HAP-1 (cell line): ENCODE measurements around the gene ZNF684.
"Not testable (repeated sequence)": the region's sequence is repeated elsewhere in the genome, so short reads cannot be mapped to it uniquely, and the experiment has no call there.

Source experiments
- DNase-seq, 2 experiments: peaks; one replicate each; pipeline ENCODE4 v3.0.0-alpha.2; 2016 to 2020; ENCODE audit warnings: low spot score in 2 of 2
- H3K27me3 ChIP-seq: fragments of 250-450 bp; sonication (Bioruptor Pico); 2 replicates; pipeline ENCODE4 v1.5.1; 2020; ENCODE audit warnings: low read depth, mild to moderate bottlenecking, moderate library complexity
- H3K36me3 ChIP-seq: fragments of 250-450 bp; sonication (Bioruptor Pico); replicated peaks from 2 replicates; pipeline ENCODE4 v1.5.1; 2020; ENCODE audit warnings: mild to moderate bottlenecking
- H3K4me1 ChIP-seq: fragments of 250-450 bp; sonication (Bioruptor Pico); 2 replicates; pipeline ENCODE4 v1.5.1; 2020; ENCODE audit warnings: mild to moderate bottlenecking
- H3K4me3 ChIP-seq: fragments of 250-450 bp; sonication (Bioruptor Pico); 2 replicates; pipeline ENCODE4 v1.5.1; 2020; ENCODE audit warnings: mild to moderate bottlenecking, moderate library complexity
- H3K9me3 ChIP-seq: fragments of 250-450 bp; sonication (Bioruptor Pico); 2 replicates; pipeline ENCODE4 v1.5.1; 2020; ENCODE audit warnings: mild to moderate bottlenecking, moderate library complexity
- in situ Hi-C: fragments of 300-500 bp; cut with MboI; formaldehyde crosslinking; loops from 3 replicates; pipeline ENCODE4 v1.14.3; 2020; ENCODE audit warnings: low sequenced_read_pairs, inconsistent platforms, mixed read lengths

The ZNF684 gene

DNA sequence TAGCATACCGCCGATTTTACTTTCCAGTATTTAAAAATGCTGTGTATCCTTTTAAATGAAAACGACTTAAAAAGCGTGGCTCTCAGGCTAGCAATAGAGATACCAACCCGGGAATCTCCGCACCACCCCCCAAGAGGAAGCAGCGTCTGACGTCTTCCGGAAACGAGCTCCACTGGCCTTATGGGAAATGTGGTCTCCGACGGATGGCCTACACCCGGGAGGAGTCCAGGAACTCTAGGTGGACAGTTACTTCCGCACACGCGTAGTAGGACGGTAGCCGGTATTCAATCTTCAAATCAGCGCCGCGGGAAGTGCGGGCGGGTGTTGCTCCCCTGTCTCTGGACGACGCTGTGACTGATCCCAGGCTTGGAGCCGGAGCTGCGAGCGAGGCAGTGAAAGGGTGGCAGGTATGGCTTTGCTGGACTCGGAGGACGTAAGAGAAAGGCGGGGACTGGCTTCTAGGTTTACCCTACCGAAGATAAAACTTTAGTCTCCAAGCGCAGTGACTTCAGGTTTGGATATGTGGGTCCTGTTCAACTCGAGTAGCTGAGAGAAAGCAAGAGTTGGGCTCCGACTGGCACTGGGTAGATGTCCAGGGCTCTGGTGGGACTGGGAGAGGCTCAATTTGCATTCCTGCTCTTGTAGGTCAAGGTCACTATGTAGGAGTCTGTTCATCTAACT lies at the start of gene ZNF684:
ZNF684 (plus strand) TSS at position 257 of the 681 bp plus-strand sequence. CDS start 1,530 bp downstream, outside the sequence.
- peaks cover 8% of the 10 kb centered on the region; the same call in 1 of the 2 replicates for H3K36me3 ChIP-seq
- in situ Hi-C loops, result no loop called here
- DNase-seq, result peak; percentile 92 to 95

DNA sequence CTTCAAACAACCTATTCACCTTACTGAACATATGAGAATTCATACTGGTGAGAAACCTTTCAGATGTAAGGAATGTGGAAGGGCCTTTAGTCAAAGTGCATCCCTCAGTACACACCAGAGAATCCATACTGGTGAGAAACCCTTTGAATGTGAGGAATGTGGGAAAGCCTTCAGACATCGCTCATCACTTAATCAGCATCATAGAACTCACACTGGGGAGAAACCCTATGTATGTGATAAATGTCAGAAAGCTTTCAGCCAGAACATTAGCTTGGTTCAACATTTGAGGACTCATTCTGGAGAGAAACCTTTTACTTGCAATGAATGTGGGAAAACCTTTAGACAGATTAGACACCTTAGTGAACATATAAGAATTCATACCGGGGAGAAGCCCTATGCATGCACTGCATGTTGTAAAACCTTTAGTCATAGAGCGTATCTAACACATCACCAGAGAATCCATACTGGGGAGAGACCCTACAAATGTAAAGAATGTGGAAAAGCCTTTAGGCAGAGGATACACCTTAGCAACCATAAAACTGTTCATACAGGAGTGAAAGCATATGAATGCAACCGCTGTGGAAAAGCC lies 36.0 kb upstream of the ZNF684 start:
- no peak overlapping the region for H3K4me3 ChIP-seq
- peaks cover 19% of the 10 kb centered on the region for H3K9me3 ChIP-seq
- peaks cover 29% of the 10 kb centered on the region for H3K36me3 ChIP-seq
- DNase-seq, result no peak
- H3K27me3 ChIP-seq, result no peaks in the 10 kb centered on the region
- H3K4me1 ChIP-seq, result no peaks in the 10 kb centered on the region
- in situ Hi-C loops, result no loop called here

More for the DNA sequence above, at the start of gene ZNF684:
- Histone ChIP-seq H3K4me1 (no peaks in the 10 kb centered on the region; the same call in 1 of the 2 replicates), H3K27me3 (no peaks in the 10 kb centered on the region), H3K9me3 (no peaks in the 10 kb centered on the region), H3K4me3 (peak within 1 kb of the TSS; percentile 52)

DNA sequence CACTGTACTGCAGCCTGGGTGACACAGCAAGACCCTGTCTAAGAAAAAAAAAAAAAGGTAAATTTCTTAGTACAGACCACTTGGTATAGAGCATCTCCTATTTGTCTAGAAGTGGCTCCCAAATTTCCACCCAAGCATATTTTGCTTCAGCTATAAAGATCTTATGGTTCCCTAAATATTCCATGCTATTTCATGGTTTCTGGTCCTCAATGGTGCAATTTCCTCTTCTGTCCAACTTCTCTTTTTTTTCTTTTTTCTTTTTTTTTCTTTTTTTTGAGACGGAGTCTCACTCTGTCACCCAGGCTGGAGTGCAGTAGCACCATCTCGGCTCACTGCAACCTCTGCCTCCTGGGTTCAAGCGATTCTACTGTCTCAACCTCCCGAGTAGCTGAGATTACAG lies 28.8 kb upstream of the ZNF684 start:
- H3K4me3 ChIP-seq, H3K27me3 ChIP-seq, in situ Hi-C loops, H3K4me1 ChIP-seq, DNase-seq, H3K36me3 ChIP-seq: not testable (repeated sequence)
- H3K9me3 ChIP-seq, result peaks cover 11% of the 10 kb centered on the region

DNA sequence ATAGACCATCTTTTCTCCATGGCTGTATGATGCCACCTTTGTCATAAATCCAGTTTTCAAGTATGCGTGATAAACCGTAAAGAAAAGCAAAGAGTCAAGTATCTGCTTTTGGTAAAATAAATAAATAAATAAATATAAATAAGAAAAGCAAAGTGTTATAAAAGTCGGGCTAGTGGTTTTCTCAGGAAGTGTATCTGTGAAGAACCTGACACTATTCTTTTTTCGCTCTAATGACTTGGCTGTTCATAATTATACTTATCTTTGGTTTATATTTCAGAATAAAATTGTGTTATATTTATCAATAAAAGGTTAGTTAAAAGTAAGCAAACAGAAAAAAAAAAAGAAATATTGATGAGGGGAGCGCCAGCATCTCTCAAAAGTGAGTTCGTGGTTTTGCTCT lies 23.5 kb upstream of the ZNF684 start:
- H3K4me3 ChIP-seq, result peak overlapping the region; percentile 55

DNA sequence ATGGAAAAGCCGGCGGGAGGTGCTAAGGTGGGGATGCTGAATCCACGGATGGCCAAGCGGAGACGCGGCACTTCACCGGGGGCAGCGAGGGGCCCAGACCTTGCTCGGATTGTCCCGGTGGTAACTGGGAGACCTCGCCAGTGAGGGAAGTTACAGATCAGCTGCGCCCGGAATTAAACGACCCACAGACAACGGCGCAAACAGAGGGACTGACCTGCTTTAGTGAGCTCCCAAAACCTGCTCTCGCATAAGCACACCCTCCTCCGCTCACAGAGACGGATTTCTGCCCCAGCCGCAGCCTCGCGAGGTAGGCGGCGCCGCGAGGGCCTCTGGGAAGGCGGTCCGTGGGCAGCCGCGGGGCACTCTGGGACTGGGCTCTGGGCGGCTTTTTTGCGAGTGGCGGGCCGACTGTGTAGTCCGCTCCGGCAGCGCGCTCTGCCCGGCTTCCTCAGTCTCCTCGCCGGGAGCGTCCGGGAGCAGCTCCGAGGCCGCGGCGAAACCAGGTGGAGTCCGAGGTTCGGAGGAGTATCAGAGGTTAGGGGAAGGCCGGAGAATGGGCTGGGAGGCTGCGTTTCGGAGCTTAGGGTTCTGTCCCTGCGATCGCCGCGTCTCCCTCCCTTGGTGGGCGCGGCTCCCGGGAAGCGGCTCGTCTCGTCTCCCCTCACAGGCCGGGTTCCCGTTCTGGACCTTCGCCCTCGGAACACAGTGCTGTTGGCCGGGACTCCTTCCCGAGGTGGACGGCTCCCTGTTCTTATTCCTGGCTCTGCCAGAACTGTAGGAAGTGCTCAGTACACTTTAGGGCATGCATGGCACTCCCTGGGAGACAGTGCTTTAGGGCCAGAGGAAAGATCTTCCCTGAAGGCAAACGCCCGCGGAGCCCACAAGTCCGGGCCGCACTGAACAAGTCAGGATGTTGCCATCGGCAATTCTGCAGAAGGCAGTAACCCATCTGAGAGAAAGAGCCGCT lies 22.8 kb upstream of the ZNF684 start, which contains the start of gene EXO5:
EXO5 (plus strand) TSS at position 393 of the 967 bp plus-strand sequence. CDS start 5,778 bp downstream, outside the sequence.
- no peaks in the 10 kb centered on the region for H3K27me3 ChIP-seq
- H3K36me3 ChIP-seq, result peaks cover 7% of the 10 kb centered on the region
- peak within 1 kb of the TSS; percentile 55 for H3K4me3 ChIP-seq
- no peaks in the 10 kb centered on the region for H3K4me1 ChIP-seq
- DNase-seq, result peak; percentile 71 to 87
- peaks cover 18% of the 10 kb centered on the region for H3K9me3 ChIP-seq
- in situ Hi-C loops, result no loop called here

More for the DNA sequence above, 23.5 kb upstream of the ZNF684 start:
- Histone ChIP-seq H3K27me3 (no peaks in the 10 kb centered on the region), H3K4me1 (no peaks in the 10 kb centered on the region), H3K36me3 (peaks cover 7% of the 10 kb centered on the region), H3K9me3 (peaks cover 20% of the 10 kb centered on the region)
- in situ Hi-C loops, result no loop called here
- DNase-seq, result no peak

DNA sequence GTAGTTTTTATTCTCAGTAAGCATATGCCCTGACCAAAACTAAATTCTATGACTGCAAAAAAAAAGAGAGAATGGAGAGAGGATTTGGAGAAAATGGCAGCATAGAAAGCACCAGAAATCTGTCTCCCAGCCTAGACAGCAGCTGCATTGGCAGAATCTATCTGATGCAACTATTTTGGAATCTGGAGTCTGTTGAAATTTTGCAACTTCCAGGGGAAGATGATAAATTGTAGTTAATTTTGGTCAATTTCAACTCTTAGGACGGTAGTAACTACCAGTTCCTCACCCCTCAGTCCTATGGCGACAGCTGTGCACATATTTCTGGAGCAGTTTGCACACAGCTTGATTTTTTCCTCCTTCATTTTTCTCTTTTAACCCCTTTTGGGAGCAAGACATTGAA lies 11.9 kb upstream of the ZNF684 start:
- peaks cover 3% of the 10 kb centered on the region for H3K36me3 ChIP-seq
- no peak for DNase-seq
- H3K27me3 ChIP-seq, result no peaks in the 10 kb centered on the region
- in situ Hi-C loops, result no loop called here
- H3K4me3 ChIP-seq, result no peak overlapping the region
- no peaks in the 10 kb centered on the region for H3K4me1 ChIP-seq
- peaks cover 14% of the 10 kb centered on the region for H3K9me3 ChIP-seq

DNA sequence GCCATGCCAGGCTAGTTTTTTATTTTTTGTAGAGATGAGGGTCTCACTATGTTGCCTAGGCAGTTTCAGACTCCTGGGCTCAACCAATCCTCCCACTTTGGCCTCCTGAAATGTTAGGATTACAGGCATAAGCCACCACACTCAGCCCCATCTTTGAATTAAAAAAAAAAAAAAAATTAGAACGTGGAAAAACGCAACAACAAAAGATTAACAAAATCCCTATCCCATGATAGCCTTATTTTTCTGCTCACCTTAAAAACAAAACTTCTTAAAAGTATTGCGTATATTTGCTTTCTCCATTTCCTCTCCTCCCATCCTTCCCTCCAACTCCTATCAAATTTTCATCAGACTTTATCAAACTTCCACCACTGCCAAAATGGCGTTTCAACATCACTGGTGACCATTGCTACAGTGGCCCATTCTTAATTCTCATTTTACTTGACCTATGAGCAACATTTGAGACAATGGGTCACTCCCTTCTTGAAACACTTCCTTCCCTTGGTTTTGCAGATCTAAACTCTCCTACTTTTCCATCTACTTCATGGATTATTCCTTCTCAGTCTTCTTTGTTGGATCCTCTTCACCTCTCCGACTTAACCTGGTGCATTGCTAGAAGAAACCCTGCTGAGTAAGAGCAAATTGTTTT lies 579 bp upstream of the ZNF684 start:
- in situ Hi-C loops, result no loop called here
- no peak for DNase-seq
- H3K36me3 ChIP-seq, result peaks cover 8% of the 10 kb centered on the region; the same call in 1 of the 2 replicates
- H3K4me3 ChIP-seq, result peak overlapping the region; percentile 52
- H3K9me3 ChIP-seq, result no peaks in the 10 kb centered on the region; the same call in 1 of the 2 replicates
- H3K27me3 ChIP-seq, result no peaks in the 10 kb centered on the region
- H3K4me1 ChIP-seq, result no peaks in the 10 kb centered on the region; the same call in 1 of the 2 replicates

DNA sequence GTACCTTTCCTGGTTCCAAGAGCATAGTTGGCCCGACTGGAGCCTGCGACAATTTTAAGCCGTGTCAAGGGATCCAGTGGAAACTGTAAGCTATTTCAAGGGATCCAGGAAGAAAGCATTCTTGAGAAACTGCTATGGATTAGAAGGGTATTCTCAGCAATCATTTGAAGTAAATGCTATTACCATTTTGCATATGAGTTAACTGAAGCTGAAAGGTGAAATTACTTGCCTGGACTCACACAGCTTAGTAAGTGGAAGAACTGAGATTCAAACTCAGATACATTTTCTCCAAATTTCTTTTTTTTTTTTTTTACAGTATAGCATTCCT lies 589 bp downstream of the ZNF684 start:
- in situ Hi-C loops, result no loop called here
- no peaks in the 10 kb centered on the region for H3K27me3 ChIP-seq
- H3K36me3 ChIP-seq, result peaks cover 8% of the 10 kb centered on the region; the same call in 1 of the 2 replicates
- DNase-seq, result peak in 1 of 2 experiments; percentile 23
- H3K4me1 ChIP-seq, result no peaks in the 10 kb centered on the region; the same call in 1 of the 2 replicates
- no peaks in the 10 kb centered on the region for H3K9me3 ChIP-seq
- H3K4me3 ChIP-seq, result peak overlapping the region; percentile 52

DNA sequence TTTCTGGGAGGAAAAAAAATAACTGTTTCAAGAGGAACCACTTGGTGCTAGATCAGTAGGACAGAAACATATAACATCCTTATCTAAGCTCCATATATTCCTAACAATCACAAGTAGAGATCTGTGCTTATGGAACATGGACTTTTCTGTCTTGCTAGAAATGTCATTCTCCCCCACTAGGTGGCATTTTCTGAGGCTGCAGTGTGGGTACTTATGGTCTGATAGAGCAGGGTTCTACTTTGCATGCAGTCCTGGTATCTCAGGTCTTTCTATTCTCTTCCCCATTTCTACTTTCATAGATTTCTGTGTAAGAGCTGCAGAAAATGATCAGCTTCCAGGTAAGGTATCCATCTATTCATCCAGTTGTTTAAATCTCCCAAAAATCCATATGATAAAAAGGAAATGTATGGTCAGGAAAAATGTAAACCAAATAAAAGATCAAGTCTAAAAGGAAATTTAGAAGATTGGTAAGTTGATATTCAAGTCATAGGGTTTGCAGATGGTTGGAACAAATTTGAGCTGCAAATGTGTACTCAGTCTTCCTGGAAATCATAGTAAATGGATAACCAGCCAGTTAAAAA lies 1.5 kb downstream of the ZNF684 start:
- no peaks in the 10 kb centered on the region for H3K27me3 ChIP-seq
- DNase-seq, result peak; percentile 63 to 65
- no peak overlapping the region for H3K4me3 ChIP-seq
- H3K4me1 ChIP-seq, result no peaks in the 10 kb centered on the region; the same call in 1 of the 2 replicates
- peaks cover 8% of the 10 kb centered on the region; the same call in 1 of the 2 replicates for H3K36me3 ChIP-seq
- H3K9me3 ChIP-seq, result no peaks in the 10 kb centered on the region
- in situ Hi-C loops, result no loop called here

DNA sequence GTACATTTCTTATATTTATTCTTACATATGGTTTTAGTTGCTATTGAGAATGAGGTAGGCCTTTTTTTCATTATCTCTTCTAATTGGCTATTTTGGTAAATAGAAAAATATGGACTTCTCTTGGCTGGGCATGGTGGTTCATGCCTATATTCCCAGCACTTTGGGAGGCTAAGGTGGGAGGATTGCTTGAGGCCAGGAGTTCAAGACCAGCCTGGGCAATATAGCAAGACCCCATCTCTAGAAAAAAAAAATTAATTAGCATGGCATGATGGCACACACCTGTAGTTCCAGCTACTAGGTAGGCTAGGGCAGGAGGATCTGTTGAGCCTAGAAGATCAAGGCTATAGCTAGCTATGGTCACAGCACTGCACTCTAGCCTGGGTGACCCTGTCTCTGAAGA lies 3.2 kb downstream of the ZNF684 start:
- Histone ChIP-seq H3K9me3 (no peaks in the 10 kb centered on the region), H3K4me3 (no peak overlapping the region), H3K4me1 (no peaks in the 10 kb centered on the region; the same call in 1 of the 2 replicates), H3K36me3 (peaks cover 8% of the 10 kb centered on the region; the same call in 1 of the 2 replicates), H3K27me3 (no peaks in the 10 kb centered on the region)
- in situ Hi-C loops, result no loop called here
- no peak for DNase-seq

DNA sequence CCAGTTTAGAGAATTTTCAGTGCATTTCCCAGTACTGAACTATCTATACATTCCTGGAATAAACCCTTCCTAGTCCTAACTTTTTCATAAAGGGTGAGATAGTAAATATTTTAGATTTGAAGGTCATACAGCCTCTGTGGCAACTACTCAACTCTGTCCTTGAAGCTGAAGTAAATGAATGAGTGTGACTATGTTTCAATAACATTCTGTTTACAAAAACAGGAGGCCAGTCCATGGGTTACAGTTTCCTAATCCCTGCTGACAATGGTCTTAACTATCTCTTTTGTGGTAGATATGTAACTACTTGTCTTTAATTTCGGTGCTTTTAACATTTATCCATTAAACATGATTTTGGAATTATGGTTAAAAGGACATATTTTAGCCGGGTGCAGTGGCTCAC lies 4.3 kb downstream of the ZNF684 start:
- Histone ChIP-seq H3K4me3 (no peak overlapping the region), H3K4me1 (no peaks in the 10 kb centered on the region; the same call in 1 of the 2 replicates), H3K36me3 (peaks cover 8% of the 10 kb centered on the region; the same call in 1 of the 2 replicates), H3K27me3 (no peaks in the 10 kb centered on the region), H3K9me3 (no peaks in the 10 kb centered on the region)
- in situ Hi-C loops, result no loop called here
- DNase-seq, result no peak

DNA sequence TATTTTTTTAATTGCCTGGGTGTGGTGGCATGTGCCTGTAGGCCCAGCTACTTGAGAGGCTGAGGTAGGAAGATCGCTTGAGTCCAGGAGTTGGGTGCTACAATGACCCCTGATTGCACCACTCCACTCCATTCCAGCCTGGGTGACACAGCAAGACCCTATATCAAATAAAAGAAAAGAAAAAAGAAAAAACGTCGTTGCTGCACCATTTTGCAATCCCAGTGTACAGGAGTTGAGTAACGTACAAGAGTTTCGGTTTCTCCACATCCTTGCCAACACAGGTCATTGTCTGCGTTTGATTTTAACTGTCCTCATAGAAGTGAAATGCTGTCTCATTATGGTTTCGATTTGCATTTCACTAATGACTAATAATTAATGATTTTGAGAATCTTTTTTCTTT lies 7.9 kb downstream of the ZNF684 start:
- in situ Hi-C loops, result no loop called here
- no peaks in the 10 kb centered on the region for H3K4me1 ChIP-seq
- no peak overlapping the region for H3K4me3 ChIP-seq
- H3K27me3 ChIP-seq, result no peaks in the 10 kb centered on the region
- H3K9me3 ChIP-seq, result no peaks in the 10 kb centered on the region
- no peak for DNase-seq
- H3K36me3 ChIP-seq, result peaks cover 22% of the 10 kb centered on the region

DNA sequence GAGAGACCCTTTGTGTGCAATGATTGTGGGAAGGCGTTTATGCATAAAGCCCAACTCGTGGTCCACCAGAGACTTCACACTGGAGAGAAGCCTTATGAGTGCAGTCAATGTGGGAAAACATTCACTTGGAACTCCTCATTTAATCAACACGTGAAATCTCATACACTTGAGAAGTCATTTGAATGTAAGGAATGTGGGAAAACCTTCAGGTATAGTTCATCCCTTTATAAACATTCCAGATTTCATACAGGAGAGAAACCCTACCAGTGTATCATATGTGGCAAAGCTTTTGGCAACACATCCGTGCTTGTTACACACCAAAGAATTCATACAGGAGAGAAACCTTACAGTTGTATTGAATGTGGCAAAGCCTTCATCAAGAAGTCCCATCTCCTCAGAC lies 15.5 kb downstream of the ZNF684 start:
- Histone ChIP-seq H3K36me3 (peaks cover 23% of the 10 kb centered on the region), H3K4me1 (no peaks in the 10 kb centered on the region), H3K9me3 (no peaks in the 10 kb centered on the region), H3K27me3 (no peaks in the 10 kb centered on the region), H3K4me3 (no peak overlapping the region)
- DNase-seq, result no peak
- in situ Hi-C loops, result no loop called here
